CMK (cell line): Measurements from ENCODE around the gene FAM184B.

Experiments
- DNase-seq: peaks from one replicate; pipeline ENCODE4 v3.0.0-alpha.2; 2010; ENCODE audit warnings: low read depth

The FAM184B gene

DNA sequence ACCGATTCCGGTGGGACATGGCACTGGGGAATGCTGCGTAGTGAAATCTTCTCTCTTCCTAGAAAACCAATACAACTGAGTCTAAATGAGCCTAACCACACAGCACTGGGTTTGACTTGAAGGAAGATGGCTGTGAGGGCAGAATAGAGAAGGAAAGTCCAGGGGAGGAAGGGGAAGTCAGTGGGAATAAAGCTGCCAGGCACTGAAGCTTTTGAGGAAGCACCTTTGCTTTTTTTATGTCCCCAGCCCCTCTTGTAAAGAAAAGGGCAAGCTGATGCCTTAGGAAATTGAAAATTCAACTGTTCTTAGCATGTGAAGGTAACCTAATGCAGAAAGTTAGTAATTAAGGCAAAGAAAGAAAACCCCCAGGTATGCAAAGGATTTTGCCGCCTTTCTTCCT is 146.4 kb downstream of the FAM184B start:
- no peak for DNase-seq

DNA sequence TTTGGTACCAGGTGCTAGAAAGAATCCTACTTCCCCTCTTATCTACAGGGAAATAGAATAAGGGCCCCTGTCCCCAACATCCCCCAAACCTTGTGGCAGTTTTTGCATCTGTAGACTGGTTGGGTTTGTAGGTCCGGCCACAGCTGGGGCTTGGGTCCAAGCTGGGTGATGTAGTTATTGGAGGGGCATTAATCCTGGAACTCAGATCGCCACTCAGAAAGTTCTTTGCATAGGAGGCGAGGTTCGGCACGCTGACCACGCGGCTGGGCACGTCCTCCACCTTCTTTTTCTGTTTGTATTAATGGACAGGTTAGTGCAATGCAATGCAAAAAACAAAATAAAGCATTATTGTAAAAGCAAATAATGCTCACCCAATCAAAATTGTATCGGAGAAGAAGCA is 147.8 kb downstream of the FAM184B start:
- no peak for DNase-seq

DNA sequence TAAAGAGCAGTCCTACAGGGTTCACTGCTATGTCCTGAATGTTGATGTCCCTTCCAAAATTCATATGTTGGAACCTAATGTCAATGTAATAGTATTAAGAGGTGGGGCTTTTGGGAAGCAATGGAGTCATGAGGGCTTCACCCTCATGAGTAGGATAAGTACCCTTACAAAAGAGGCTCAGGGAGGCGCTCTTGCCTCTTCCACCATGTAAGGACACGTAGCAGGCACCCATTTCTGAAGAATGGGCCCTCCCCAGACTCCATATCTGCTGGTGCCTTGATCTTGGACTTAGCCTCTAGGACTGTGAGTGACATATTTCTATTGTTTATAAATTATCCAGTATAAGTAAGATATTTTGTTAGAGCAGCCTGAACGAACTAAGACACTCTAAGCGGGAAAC is 151.2 kb downstream of the FAM184B start:
- no peak for DNase-seq

DNA sequence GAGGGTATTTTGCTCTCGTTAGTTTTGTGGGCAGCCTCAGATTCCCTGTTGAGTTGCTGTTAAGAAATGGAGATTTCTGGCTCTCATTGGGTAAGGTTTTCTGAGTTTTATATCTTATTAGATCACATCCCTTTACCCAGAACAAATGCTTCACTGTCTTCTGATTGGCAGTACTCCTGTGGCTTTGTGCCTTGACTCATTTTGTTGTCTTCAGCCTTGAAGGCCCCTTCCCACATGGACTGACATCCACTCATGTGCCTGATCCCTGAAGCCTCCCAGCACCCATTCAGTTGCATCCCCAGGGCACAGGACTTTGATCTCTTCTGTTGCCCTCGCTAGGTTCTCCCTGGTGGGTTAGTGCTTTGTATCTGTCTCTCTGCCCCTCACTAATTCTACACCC is 156.6 kb downstream of the FAM184B start:
- no peak for DNase-seq

DNA sequence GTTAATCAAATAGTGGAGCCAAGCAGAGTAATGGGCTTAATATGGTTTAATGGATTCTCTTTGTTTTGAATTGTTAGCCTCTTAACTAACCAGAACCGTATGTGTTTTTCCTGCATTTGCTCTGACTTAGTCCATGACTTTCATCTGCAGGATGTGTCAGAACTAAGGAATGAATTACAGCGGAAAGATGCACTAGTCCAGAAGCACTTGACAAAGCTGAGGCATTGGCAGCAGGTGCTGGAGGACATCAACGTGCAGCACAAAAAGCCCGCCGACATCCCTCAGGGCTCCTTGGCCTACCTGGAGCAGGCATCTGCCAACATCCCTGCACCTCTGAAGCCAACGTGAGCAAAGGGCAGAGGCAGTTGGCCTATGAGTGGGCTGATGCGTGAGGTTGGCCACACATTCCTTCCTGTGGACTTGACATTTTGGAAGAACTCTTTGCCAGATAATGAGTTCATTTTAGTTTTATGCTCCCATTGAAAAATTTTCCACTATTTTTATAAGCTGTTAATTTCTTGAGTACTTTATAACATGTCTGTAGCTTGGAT is 157.9 kb downstream of the FAM184B start:
- DNase-seq = no peak

DNA sequence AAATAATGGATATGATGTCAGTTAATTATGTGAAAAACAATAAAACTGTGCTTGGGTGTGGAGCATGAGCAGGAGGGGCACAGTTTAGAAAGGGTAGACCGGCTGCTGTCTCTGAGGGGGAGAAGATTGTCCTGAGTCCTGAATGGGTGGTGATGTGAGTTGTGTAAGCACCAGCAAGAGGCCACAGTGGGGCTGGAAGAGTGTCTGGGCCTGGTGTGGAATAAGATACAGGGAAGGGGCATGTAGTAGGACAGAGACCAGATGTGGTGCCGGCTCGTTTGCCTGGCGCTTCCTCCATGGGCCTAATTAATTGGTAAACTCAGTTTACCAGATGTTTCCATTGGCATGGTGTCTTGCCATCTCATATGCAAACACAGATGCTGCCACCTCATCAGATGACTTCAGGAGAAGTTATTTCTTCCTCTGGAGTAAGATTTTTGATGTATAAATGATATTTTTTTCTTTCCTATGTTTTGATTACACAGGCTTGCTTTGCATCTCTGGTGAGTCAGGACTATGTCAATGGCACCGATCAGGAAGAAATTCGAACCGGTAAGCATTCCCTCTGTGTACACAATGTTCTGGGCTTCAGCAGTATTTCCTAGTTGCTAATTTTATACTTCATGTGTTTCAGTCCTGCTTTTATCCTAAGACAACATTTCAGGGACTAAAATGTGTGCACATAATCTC is 161.9 kb downstream of the FAM184B start:
- DNase-seq = no peak

DNA sequence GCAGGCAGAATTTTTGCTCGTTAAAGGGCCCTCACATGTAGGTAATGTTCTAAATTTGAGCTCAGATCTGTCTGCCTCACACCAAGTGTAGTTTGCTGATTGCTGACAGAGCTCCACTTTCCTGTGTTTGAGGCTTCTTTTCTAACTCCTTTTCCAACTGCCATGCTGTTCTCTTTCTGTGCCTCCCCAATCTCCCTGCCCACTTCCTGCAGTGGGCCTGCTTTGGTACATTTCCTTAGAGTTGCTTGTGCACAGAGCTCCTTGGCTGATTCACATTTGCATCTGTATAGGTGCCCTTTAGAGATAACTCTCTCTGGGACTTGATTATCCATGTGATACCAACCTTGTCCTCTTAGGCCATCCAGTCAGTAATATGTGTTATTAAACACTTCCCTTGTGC is 162.5 kb downstream of the FAM184B start:
- no peak for DNase-seq

DNA sequence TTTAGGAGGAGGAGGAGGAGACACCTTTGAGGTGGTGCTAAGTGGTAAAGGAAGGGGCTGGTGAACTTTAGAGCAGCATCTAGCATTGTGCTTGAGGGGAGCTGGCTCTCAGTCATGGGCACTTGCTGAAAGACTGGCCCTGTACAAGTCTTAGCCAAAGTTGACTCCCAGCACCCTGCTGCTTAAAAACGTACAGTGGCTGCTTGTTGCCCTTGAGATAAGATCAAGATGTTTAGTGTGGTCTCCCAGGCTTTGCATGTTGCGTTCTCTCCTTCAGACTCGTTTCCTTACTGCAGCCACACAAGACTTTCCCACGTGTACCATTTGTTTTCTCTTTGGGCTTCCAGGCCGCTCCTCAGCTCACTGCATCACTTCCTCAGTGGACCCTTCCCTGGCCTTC is 165.1 kb downstream of the FAM184B start:
- no peak for DNase-seq

DNA sequence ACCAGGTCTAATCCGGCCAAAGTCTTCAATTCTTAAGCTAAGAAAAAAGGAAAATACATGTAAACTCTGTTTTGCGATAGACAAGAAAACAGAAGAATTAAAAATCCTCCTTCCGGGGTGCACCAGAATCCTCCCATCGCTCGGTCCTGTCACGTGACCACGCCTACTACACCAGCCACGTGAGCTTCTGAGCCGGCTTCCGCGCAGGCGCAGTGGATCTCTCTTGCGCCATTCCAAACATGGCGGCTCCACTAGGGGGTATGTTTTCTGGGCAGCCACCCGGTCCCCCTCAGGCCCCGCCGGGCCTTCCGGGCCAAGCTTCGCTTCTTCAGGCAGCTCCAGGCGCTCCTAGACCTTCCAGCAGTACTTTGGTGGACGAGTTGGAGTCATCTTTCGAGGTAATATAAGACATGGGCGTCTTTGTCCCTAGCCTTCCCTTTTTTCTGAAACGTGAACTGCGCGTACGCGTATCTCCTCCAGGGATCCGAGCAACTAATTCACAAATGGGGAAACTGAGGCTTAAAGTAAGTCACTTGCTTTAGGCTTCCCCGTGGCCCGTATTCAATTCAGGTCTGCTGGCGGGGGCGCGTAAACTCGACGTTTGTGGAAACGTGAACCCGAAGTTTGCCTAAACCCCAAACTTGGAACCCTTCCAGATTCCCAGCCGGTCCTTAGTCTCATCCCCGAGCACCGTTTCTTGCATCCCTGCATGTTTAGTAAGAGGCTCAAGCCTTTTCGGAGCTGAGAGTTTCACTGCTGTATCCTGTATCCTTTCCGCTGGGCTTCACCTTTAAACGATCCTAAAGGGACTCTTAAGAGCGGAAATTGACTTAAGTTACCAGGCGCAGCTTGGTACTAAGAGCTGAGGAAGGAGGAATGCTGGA is 166.8 kb downstream of the FAM184B start, which contains the start of gene MED28:
Gene MED28, plus strand, starts transcription at position 226 of the 884 bp plus-strand sequence. Its CDS starts 14 bp downstream, at position 240.
- peak; percentile 78 for DNase-seq

DNA sequence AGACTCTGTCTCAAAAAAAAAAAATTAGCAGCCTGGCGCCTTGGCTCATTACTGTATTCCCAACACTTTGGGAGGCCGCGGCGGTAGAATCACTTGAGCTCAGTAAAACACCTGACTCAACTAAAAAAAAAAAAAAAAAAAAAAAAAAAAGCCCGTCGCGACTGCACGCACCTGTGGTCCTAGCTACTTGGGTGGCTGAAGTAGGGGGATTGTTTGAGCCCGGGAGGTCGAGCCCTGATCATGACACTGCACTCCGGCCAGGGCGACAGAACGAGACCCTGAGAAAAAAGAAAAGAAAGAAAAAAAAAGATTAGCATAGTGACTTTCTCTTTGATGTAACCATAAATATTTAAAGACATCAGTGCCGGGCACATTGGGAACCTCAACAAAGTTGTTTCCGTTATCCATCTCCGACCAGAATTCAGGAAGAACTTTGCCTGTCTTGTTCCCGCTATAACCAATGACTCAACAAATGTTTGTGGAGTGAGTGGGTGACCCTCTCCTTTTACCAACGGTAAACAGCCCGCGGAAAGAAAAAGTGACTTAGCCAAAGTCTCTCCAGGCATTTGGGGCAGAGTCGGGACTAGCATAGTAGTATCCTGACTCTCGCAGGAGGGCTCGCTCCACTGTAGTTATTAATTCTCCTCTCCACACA is 167.5 kb downstream of the FAM184B start:
- no peak for DNase-seq

DNA sequence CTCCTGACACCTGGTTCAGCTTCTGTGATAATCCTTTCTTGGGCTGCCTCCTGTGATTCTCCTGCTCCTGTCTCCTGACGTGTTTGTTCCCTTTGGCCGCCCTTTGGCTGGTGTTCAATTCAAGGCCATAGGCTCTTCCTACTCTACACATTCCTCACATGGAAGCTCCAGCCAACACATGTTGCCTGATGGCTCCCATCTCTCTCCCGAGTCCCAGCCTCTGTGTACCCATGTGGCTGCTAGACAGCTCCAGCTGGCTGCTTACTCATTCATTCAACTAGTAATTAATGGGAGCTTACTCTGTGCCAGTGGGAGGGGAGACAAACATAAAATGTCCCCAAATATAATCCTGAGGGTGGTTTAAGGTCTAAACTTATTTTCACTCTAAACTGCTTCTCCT is 176.2 kb downstream of the FAM184B start:
- DNase-seq = no peak

DNA sequence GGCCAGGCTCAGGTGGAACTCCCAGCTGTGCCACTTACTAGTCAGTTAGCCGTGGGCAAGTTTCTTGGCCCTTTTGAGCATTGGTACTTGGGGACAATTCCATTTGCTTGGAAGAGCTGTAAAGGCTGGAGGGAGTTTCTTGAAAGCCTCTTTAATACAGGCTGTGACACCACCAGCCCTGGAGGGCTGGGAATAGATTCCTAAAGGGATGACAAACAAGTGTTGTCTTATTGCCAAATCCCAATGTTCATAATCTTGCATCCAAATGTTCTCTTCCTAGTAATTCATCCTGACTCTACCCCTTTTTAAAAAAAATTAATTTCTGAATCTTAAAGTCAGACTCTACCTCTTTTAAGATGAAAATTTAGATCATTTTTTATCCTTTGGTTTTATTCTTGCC is 181.6 kb downstream of the FAM184B start:
- no peak for DNase-seq

DNA sequence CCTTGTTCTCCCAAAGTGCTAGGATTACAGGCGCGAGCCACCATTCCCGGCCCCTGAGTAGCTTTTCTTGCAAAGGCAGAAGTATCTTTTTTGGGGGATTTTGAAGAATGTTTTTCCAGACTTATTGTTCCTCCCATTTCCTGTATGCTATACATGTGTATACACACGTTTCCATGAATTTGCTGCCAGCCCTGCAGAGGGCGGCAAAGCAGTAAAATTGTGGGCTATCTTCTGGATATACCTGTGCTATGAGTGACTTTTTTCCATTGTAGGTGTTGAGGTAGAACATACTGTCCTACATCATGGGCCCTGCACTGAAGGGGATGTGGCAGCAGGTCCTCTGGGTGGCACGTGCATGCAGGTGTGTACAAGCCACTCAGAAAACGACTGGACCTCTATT is 183.9 kb downstream of the FAM184B start:
- no peak for DNase-seq

DNA sequence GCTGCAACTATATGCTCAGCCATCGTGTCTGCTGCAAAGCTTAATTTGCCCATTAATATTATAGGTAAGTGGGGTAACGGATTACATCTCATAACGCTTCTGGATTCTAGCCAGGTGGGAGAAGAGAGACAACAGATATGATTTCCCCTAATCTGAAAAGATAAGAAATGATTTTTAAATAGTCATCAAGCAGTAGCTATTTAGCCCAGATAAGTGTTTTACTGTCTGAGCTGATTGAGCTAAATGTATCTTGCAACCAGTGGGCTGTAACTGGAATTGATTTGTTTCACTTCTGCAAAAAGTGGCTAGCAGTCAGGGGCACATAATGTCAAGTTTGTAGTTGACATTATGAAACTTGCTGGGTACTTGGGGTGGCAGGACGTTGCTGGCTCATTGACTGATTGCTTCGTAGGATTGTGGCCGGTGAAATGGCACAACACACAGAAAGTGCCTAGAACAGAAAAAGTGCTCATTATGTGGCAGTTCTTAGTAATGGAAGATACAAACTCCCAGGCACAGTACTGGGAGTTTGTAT is 185.9 kb downstream of the FAM184B start:
- no peak for DNase-seq

DNA sequence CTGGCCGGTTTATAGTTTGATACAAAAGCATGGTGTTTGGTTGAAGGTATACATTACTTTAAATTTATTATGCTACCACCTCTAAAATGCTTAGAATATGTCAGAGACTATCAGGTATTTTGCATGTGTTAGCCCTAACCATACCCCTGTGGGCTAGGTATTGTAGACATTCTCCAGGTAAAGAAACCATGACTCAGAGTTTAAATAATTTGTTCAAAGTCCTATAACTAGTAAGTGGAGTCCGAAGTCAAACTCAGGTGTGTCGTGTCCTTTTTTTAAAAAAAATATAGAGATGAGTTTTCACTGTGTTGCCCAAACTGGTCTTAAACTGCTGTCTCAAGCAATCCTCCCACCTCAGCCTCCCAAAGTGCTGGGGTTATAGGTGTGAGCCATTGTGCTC is 192.1 kb downstream of the FAM184B start:
- DNase-seq = no peak

DNA sequence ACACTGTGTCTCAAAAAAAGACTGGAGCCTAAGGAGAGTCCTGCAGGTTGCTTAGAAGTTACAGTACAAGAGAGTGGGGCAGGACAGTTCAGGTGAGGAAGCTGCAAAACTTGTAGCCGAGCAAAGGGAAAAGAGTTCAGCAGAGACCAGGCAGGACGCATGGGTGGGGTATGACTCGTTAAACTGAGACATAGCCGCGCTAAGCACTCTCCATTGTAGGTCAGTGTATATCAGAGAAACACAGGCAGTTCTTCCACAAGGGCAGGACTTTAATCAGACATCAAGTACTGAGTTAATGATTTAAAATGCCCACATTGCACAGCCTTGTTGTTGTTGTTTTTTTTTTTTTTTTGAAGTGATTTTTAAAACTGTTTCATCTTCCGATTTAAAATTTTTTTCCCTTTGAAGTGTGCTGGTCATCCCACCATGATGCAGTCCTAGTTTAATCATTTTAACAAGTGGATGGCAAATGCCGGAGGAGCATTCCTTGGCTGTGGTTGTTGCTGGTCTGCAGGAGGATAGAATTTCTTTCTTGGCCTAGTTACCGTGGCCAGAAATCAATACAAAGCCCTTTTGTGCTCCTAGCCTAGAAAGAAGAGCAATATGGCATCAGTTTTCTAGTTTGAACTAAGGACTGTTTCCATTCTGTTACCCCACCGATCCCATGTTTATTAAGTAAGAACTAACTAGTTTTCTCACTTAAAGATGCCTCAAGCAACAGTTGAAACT is 194.2 kb downstream of the FAM184B start:
- no peak for DNase-seq

DNA sequence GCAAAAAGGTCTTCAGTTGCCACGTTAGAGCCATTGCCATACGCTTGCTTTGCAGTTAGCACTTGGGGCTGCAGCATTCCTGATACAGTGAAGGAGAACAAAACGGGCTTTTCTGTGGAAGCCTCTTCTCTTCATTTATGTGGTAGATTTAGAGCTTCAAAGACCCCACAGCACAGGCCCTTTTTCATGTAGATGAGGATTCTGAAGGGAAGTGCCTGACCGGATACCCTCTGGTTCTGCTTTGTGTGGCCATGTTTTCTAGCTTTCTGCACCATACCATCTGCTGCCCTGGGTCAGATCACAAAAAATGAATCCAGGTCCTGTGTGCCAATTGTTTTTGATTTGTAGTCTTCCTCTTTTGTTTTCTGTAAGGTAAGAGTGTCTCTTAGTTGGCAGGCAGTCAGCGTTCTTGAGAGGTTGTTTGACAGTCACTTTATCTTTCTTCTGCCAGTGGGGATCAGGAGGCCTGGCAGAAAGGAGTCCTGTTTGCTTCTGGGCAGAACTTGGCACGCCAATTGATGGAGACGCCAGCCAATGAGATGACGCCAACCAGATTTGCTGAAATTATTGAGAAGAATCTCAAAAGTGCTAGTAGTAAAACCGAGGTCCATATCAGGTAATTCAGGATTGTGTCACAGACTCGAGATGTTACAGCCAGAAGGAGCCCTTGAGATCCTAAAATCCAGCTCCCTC is 196.8 kb downstream of the FAM184B start:
- DNase-seq = no peak

DNA sequence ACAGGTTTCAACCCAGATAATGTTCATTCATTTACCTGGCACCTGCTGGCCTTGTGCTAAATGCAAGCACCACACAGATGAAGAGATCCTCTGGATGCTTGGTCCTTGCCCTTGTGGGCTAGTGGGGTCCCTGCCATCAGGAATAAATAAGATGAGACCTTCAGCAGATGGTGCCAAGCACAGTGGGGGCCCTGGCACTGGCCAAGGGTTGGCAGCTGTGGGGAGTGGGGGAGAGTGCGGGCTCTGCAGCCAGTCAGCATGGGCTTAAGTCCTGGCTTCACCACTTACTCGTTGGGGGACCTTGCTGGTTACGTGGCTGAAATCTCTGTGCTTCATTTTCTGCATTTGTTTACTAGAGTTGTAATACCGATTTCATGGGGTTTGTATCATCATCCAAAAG is 197.5 kb downstream of the FAM184B start:
- no peak for DNase-seq

DNA sequence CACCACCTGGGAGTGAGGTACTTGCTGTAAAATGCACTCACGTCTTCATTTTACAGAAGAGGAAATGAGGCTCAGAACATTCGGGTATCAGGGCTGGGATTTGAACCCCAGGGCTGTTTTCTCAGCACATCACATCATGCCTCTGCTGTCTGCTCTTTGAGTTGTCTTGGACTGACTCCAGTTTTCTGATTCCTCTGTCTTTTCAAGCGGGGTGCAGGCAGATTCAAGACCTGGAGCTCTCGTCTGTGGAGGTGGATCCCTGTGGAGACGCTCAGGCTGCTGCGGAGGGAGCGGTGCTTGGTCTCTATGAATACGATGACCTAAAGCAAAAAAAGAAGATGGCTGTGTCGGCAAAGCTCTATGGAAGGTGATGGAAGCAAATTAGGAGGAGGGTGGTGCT is 198.1 kb downstream of the FAM184B start:
- no peak for DNase-seq

DNA sequence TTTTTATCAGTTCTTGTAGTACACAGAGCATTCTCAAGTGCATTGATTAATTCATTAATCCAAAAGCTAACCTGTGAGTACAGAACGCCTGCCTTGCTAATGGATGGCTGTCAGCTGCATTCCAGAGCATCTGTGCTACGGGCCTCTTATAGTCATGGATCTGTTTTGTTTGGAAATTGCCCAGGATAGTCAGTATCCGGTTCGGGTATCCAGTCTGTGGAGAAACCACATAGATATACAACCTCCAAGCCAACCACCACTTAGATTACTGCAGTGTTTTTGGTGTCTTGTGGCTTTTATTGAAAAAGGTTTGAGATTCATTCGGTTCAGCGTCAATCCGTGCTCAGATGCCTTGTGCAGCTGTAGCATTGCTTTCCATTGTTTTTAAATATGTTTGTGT is 200.5 kb downstream of the FAM184B start:
- no peak for DNase-seq
